ENCODE measurements around the gene CEACAM7.

DNA sequence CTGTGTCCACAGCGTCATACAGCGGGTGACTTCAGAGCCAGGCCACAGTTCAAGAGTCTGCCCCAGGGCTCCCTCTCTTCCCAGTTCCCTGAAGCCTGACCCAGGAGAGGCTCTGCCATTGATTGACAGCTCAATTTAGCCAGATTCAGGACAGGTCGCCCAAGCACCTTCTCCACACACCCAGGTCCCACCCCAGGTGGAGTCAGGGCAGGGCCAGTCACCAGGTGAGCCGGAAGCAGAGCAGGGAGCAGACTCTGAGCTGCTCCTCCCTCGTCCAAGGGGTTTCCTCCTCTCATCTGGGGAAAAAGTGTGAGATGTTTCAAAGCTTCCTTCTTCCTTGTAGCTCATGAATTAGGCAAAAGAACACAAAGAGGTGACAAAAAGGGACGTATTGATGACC is 5.6 kb downstream of the CEACAM7 start:
- TF ChIP-seq SIN3A (IDR thresholded peaks at IDR 0.05; ENCODE audit: low read depth) (no peak), POLR2A (IDR thresholded peaks at IDR 0.05; ENCODE audit: borderline replicate concordance, extremely low read depth, insufficient read depth, insufficient read length) (no peak), CEBPB (IDR thresholded peaks at IDR 0.05; ENCODE audit: low read depth) (no peak), POLR2AphosphoS5 (IDR thresholded peaks at IDR 0.05; ENCODE audit: low read depth, low read length) (no peak), EZH2phosphoT487 (IDR thresholded peaks at IDR 0.05; ENCODE audit: borderline replicate concordance) (no peak), CBX3 (IDR thresholded peaks at IDR 0.05; ENCODE audit: low read depth) (no peak), EZH2 (IDR thresholded peaks at IDR 0.05) (no peak), RAD21 (IDR thresholded peaks at IDR 0.05; ENCODE audit: low read depth) (no peak), YY1 (IDR thresholded peaks at IDR 0.05; ENCODE audit: extremely low read depth, insufficient replicate concordance, low read depth, low read length) (no peak)
- TF ChIP-seq, protein P1, sequence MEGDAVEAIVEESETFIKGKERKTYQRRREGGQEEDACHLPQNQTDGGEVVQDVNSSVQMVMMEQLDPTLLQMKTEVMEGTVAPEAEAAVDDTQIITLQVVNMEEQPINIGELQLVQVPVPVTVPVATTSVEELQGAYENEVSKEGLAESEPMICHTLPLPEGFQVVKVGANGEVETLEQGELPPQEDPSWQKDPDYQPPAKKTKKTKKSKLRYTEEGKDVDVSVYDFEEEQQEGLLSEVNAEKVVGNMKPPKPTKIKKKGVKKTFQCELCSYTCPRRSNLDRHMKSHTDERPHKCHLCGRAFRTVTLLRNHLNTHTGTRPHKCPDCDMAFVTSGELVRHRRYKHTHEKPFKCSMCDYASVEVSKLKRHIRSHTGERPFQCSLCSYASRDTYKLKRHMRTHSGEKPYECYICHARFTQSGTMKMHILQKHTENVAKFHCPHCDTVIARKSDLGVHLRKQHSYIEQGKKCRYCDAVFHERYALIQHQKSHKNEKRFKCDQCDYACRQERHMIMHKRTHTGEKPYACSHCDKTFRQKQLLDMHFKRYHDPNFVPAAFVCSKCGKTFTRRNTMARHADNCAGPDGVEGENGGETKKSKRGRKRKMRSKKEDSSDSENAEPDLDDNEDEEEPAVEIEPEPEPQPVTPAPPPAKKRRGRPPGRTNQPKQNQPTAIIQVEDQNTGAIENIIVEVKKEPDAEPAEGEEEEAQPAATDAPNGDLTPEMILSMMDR (IDR thresholded peaks at IDR 0.05 in 2 of 3, conservative IDR thresholded peaks at IDR 0.05 in 1 of 3; ENCODE audit: borderline replicate concordance in 1 of 3, insufficient read depth in 1 of 3, low read depth in 2 of 3, low read length in 2 of 3) = no peak
